HEK293 (cell line): Measurements from ENCODE around the gene KDF1.

Experiments used
- CTCF ChIA-PET: fragments of 350-600 bp; formaldehyde crosslinking; extraction: SDS; loops from one replicate; lab custom pipeline; 2021; ENCODE audit warnings: antibody characterized with exemption; lab: Yijun Ruan, JAX
- POLR2A ChIA-PET: fragments of 300-600 bp; formaldehyde crosslinking; extraction: SDS; loops from one replicate; lab custom pipeline; 2020; ENCODE audit warnings: antibody characterized with exemption, inconsistent platforms; lab: Yijun Ruan, JAX
- H3K27ac ChIP-seq: fragments of 200-500 bp; sonication (Bioruptor generic); 2 replicates; pipeline ENCODE4 v1.5.1; 2014; ENCODE audit warnings: low read depth, low read length, control low read depth, inconsistent platforms; ENCODE audit errors: extremely low read depth
- H3K36me3 ChIP-seq, 2 experiments: fragments of 200-500 bp in 1 of 2; sonication (Bioruptor generic) in 1 of 2; 1 replicate in 1 of 2; 2 replicates in 1 of 2; pipeline ENCODE4 v1.5.1; 2014 to 2017; ENCODE audit warnings: inconsistent platforms in 2 of 2, low read length in 2 of 2; ENCODE audit not compliant: control insufficient read depth in 2 of 2, insufficient read depth in 1 of 2
- H3K4me1 ChIP-seq: fragments of 200-500 bp; sonication (Bioruptor generic); 2 replicates; pipeline ENCODE4 v1.5.1; 2014; ENCODE audit warnings: mild to moderate bottlenecking, low read length, inconsistent platforms; ENCODE audit not compliant: control insufficient read depth, insufficient read depth
- H3K4me3 ChIP-seq: 2 replicates; pipeline ENCODE4 v1.5.1; 2011; ENCODE audit warnings: low read depth, mild to moderate bottlenecking, control low read depth, low read length, moderate library complexity
- H3K9me3 ChIP-seq: fragments of 200-500 bp; sonication (Bioruptor generic); 2 replicates; pipeline ENCODE4 v1.5.1; 2014; ENCODE audit warnings: low read depth, low read length, inconsistent platforms; ENCODE audit not compliant: control insufficient read depth, insufficient read depth
- HIC1 ChIP-seq: fragments of 450-650 bp; formaldehyde crosslinking; IDR thresholded peaks from 2 replicates; pipeline ENCODE4 v1.5.1; 2016; ENCODE audit warnings: missing biosample characterization, missing genetic modification characterization
- SP2 ChIP-seq: fragments of 450-650 bp; formaldehyde crosslinking; IDR thresholded peaks from 2 replicates; pipeline ENCODE4 v1.5.1; 2016; ENCODE audit warnings: missing biosample characterization, missing genetic modification characterization
- YY1 ChIP-seq: fragments of 450-650 bp; formaldehyde crosslinking; IDR thresholded peaks from 2 replicates; pipeline ENCODE4 v1.5.1; 2018; ENCODE audit warnings: missing biosample characterization, missing genetic modification characterization
- ZBTB1 ChIP-seq: fragments of 450-650 bp; formaldehyde crosslinking; IDR thresholded peaks from 2 replicates; pipeline ENCODE4 v1.5.1; 2016; ENCODE audit warnings: missing biosample characterization, missing genetic modification characterization
- ZBTB21 ChIP-seq: fragments of 450-650 bp; formaldehyde crosslinking; IDR thresholded peaks from 2 replicates; pipeline ENCODE4 v1.5.1; 2017; ENCODE audit warnings: missing biosample characterization, missing genetic modification characterization
- ZNF157 ChIP-seq: fragments of 450-650 bp; formaldehyde crosslinking; IDR thresholded peaks from 2 replicates; pipeline ENCODE4 v1.5.1; 2016; ENCODE audit warnings: missing biosample characterization, missing genetic modification characterization
- ZNF280C ChIP-seq: fragments of 450-650 bp; formaldehyde crosslinking; IDR thresholded peaks from 2 replicates; pipeline ENCODE4 v1.5.1; 2016; ENCODE audit warnings: missing biosample characterization, missing genetic modification characterization
- ZNF292 ChIP-seq: fragments of 450-650 bp; formaldehyde crosslinking; IDR thresholded peaks from 2 replicates; pipeline ENCODE4 v1.5.1; 2016; ENCODE audit warnings: low read depth, missing biosample characterization, missing genetic modification characterization, borderline replicate concordance
- ZNF394 ChIP-seq: fragments of 450-650 bp; formaldehyde crosslinking; IDR thresholded peaks from 2 replicates; pipeline ENCODE4 v1.5.1; 2016; ENCODE audit warnings: missing biosample characterization, missing genetic modification characterization, mild to moderate bottlenecking, moderate library complexity, borderline replicate concordance
- ZNF423 ChIP-seq: fragments of 450-650 bp; formaldehyde crosslinking; IDR thresholded peaks from 2 replicates; pipeline ENCODE4 v1.5.1; 2016; ENCODE audit warnings: missing biosample characterization, missing genetic modification characterization
- ZNF513 ChIP-seq: fragments of 450-650 bp; IDR thresholded peaks from 2 replicates; pipeline ENCODE4 v1.5.1; 2018; ENCODE audit warnings: missing biosample characterization, missing genetic modification characterization
- ZNF544 ChIP-seq: fragments of 450-650 bp; formaldehyde crosslinking; IDR thresholded peaks from 2 replicates; pipeline ENCODE4 v1.5.0; 2017; ENCODE audit warnings: missing biosample characterization, missing genetic modification characterization
- ZNF549 ChIP-seq: fragments of 450-650 bp; IDR thresholded peaks from 2 replicates; pipeline ENCODE4 v1.5.1; 2018; ENCODE audit warnings: missing biosample characterization, missing genetic modification characterization, mild to moderate bottlenecking, inconsistent platforms, moderate library complexity
- ZNF561 ChIP-seq: fragments of 450-650 bp; IDR thresholded peaks from 2 replicates; pipeline ENCODE4 v1.5.1; 2018; ENCODE audit warnings: missing biosample characterization, missing genetic modification characterization, borderline replicate concordance
- ZNF624 ChIP-seq: fragments of 450-650 bp; formaldehyde crosslinking; IDR thresholded peaks from 2 replicates; pipeline ENCODE4 v1.5.1; 2017; ENCODE audit warnings: missing biosample characterization, missing genetic modification characterization
- ZNF639 ChIP-seq: fragments of 450-650 bp; formaldehyde crosslinking; IDR thresholded peaks from 2 replicates; pipeline ENCODE4 v1.5.1; 2016; ENCODE audit warnings: missing biosample characterization, missing genetic modification characterization
- ZNF664 ChIP-seq: fragments of 450-650 bp; formaldehyde crosslinking; IDR thresholded peaks from 2 replicates; pipeline ENCODE4 v1.5.1; 2016; ENCODE audit warnings: missing biosample characterization, missing genetic modification characterization
- ZNF768 ChIP-seq: fragments of 450-650 bp; formaldehyde crosslinking; IDR thresholded peaks from 2 replicates; pipeline ENCODE4 v1.5.1; 2018; ENCODE audit warnings: missing biosample characterization, mild to moderate bottlenecking, missing genetic modification characterization
- ZNF777 ChIP-seq: fragments of 450-650 bp; formaldehyde crosslinking; IDR thresholded peaks from 2 replicates; pipeline ENCODE4 v1.5.1; 2017; ENCODE audit warnings: missing biosample characterization, missing genetic modification characterization, borderline replicate concordance
- ZNF791 ChIP-seq: fragments of 450-650 bp; formaldehyde crosslinking; IDR thresholded peaks from 2 replicates; pipeline ENCODE4 v1.5.1; 2016; ENCODE audit warnings: missing biosample characterization, missing genetic modification characterization
- ZSCAN23 ChIP-seq: fragments of 450-650 bp; formaldehyde crosslinking; IDR thresholded peaks from 2 replicates; pipeline ENCODE4 v1.5.1; 2016; ENCODE audit warnings: missing biosample characterization, missing genetic modification characterization

The KDF1 gene

GRCh38 chr1:26965628-26966027, 5.4 kb upstream of the KDF1 start:
- H3K4me1 ChIP-seq: no peaks in the 10 kb centered on the region
- no peak overlapping the region for H3K4me3 ChIP-seq
- no peaks in the 10 kb centered on the region for H3K36me3 ChIP-seq
- ChIA-PET POLR2A (no interaction called here), CTCF (interaction anchor here (0.9 to 4.9 kb wide), 5 partner anchors 10 to 232 kb away, joined by 3 to 64 read pairs (median 10); no protein-coding TSS in a partner anchor)
- TF ChIP-seq ZNF639 (tag by site-specific recombination): no peak
- TF ChIP-seq ZNF423 (tag by site-specific recombination): no peak
- TF ChIP-seq ZNF394 (tag by site-specific recombination): peak; percentile 16; the same call in 1 of the 2 replicates
- no peak for TF ChIP-seq ZNF292 (tag by site-specific recombination)
- H3K9me3 ChIP-seq: no peaks in the 10 kb centered on the region
- H3K27ac ChIP-seq: no peak overlapping the region

GRCh38 chr1:26965213-26965612, 4.9 kb upstream of the KDF1 start:
- no peak overlapping the region for H3K27ac ChIP-seq
- TF ChIP-seq ZNF561 (tag by site-specific recombination): no peak
- TF ChIP-seq ZSCAN23 (tag by site-specific recombination): no peak
- TF ChIP-seq ZNF777 (tag by site-specific recombination): no peak
- TF ChIP-seq ZNF664: no peak
- no peak for TF ChIP-seq HIC1 (tag by site-specific recombination)
- TF ChIP-seq ZBTB21 (tag by site-specific recombination): no peak
- TF ChIP-seq ZNF544 (tag by site-specific recombination): no peak
- no peak for TF ChIP-seq ZNF768 (tag by site-specific recombination)
- TF ChIP-seq ZNF549: no peak
- no peak for TF ChIP-seq ZNF280C
- no peak for TF ChIP-seq SP2
- TF ChIP-seq ZNF624 (tag by site-specific recombination): no peak
- no peak for TF ChIP-seq YY1 (tag by site-specific recombination)
- TF ChIP-seq ZNF791 (tag by site-specific recombination): no peak
- TF ChIP-seq ZBTB1 (tag by site-specific recombination): no peak
- no peak for TF ChIP-seq ZNF513 (tag by site-specific recombination)
- TF ChIP-seq ZNF157 (tag by site-specific recombination): no peak
- TF ChIP-seq, all 188 proteins: peak for 0
- no peaks in the 10 kb centered on the region for H3K36me3 ChIP-seq
- no peaks in the 10 kb centered on the region for H3K9me3 ChIP-seq
- H3K4me3 ChIP-seq: no peak overlapping the region
- no peaks in the 10 kb centered on the region for H3K4me1 ChIP-seq
- POLR2A ChIA-PET: no interaction called here
- CTCF ChIA-PET: no interaction called here
